HepG2 (cell line): ENCODE measurements around the gene ARPC1A. TPM values are rescaled to one million over a fixed set of nuclear protein-coding genes. Genes with fewer than 3 reads are reported as not detected.

Experiments used
- CBFB ChIP-seq: sonication (generic); formaldehyde crosslinking; IDR thresholded peaks from 2 replicates; pipeline ENCODE4 v1.4.0; 2020; ENCODE audit warnings: missing genetic modification reagents
- FOXO4 ChIP-seq: sonication (generic); formaldehyde crosslinking; conservative IDR thresholded peaks from 2 replicates; pipeline ENCODE4 v1.8.1; 2023; ENCODE audit warnings: missing genetic modification reagents
- KAT7 ChIP-seq: IDR thresholded peaks from 2 replicates; pipeline ENCODE4 v1.6.1; 2018; ENCODE audit warnings: borderline replicate concordance, missing compliant biosample characterization
- PAF1 ChIP-seq: IDR thresholded peaks from 2 replicates; pipeline ENCODE4 v1.6.1; 2016; ENCODE audit warnings: missing genetic modification reagents, missing compliant biosample characterization
- PBX3 ChIP-seq: sonication (generic); formaldehyde crosslinking; IDR thresholded peaks from 2 replicates; pipeline ENCODE4 v1.8.1; 2023; ENCODE audit warnings: missing genetic modification reagents, inconsistent platforms, borderline replicate concordance
- STAG1 ChIP-seq: sonication (generic); formaldehyde crosslinking; IDR thresholded peaks from 2 replicates; pipeline ENCODE4 v1.4.0; 2020; ENCODE audit warnings: missing genetic modification reagents
- TEAD2 ChIP-seq: sonication (generic); formaldehyde crosslinking; IDR thresholded peaks from 2 replicates; pipeline ENCODE4 v1.9.0; 2021; ENCODE audit warnings: missing genetic modification reagents
- TEAD3 ChIP-seq: optimal IDR thresholded peaks from 2 replicates; pipeline ENCODE3; 2016; ENCODE audit warnings: borderline replicate concordance
- TFE3 ChIP-seq: IDR thresholded peaks from 2 replicates; pipeline ENCODE4 v1.6.1; 2016
- TP53 ChIP-seq: sonication (generic); formaldehyde crosslinking; conservative IDR thresholded peaks from 2 replicates; pipeline ENCODE4 v1.4.0; 2020; ENCODE audit warnings: missing genetic modification reagents
- ZBTB7A ChIP-seq: sonication (generic); formaldehyde crosslinking; IDR thresholded peaks from 2 replicates; pipeline ENCODE4 v1.8.0; 2022; ENCODE audit warnings: mild to moderate bottlenecking, missing genetic modification reagents
- ZNF501 ChIP-seq: sonication (generic); formaldehyde crosslinking; IDR thresholded peaks from 2 replicates; pipeline ENCODE4 v1.5.1; 2020; ENCODE audit warnings: mild to moderate bottlenecking, moderate library complexity, missing genetic modification reagents
- ZNF670 ChIP-seq: sonication (generic); formaldehyde crosslinking; IDR thresholded peaks from 2 replicates; pipeline ENCODE4 v1.8.0; 2022; ENCODE audit warnings: mild to moderate bottlenecking, missing genetic modification reagents, borderline replicate concordance
- ZSCAN12 ChIP-seq: sonication (generic); formaldehyde crosslinking; IDR thresholded peaks from 2 replicates; pipeline ENCODE4 v1.9.0; 2021; ENCODE audit warnings: mild to moderate bottlenecking, missing genetic modification reagents
- ZSCAN9 ChIP-seq: IDR thresholded peaks from 2 replicates; pipeline ENCODE4 v1.6.1; 2016; ENCODE audit warnings: borderline replicate concordance
- polyA plus RNA-seq, 8 experiments: library from polyadenylated mRNA; depleted of rRNA in 3 of 8; stranded (reverse) in 7 of 8; unstranded in 1 of 8; fragments of >200 nt; fragmentation: Illumina TruSeq in 4 of 8; extraction: Trizol in 4 of 8; gene quantifications; 2 replicates each; pipeline versions ENCODE4 v1.2.1 to v1.2.3, GENCODE V29; 2011 to 2016; ENCODE audit warnings: low read depth in 4 of 8, missing spikeins in 1 of 8, mixed read lengths in 1 of 8; ENCODE audit not compliant: insufficient read depth in 1 of 8
- total RNA-seq, 5 experiments: library from RNA; depleted of rRNA; stranded (reverse); fragments of >200 nt; fragmentation: Illumina TruSeq; extraction: Trizol; gene quantifications; 2 replicates each; pipeline ENCODE4 v1.2.3, GENCODE V29; 2016; ENCODE audit warnings: low read depth in 1 of 5
- TF ChIP-seq, protein P1 (sequence below): sonication (generic); formaldehyde crosslinking; IDR thresholded peaks from 2 replicates; pipeline ENCODE4 v1.4.0; 2020; ENCODE audit warnings: mild to moderate bottlenecking, missing genetic modification reagents, borderline replicate concordance
- TF ChIP-seq, protein P2 (sequence below): sonication (generic); formaldehyde crosslinking; IDR thresholded peaks from 2 replicates; pipeline ENCODE4 v1.4.0; 2020; ENCODE audit warnings: missing genetic modification reagents, borderline replicate concordance
- TF ChIP-seq, protein P3 (sequence below): sonication (generic); formaldehyde crosslinking; IDR thresholded peaks from 2 replicates; pipeline ENCODE4 v1.4.0; 2020; ENCODE audit warnings: low read depth, mild to moderate bottlenecking, missing genetic modification reagents

ARPC1A gene
- total and polyA plus RNA-seq, 2 of the 13 experiments (the other 11 are each of a cell fraction or from before 2014, with no cell fraction given), result 44.3 to 88.5 TPM

DNA sequence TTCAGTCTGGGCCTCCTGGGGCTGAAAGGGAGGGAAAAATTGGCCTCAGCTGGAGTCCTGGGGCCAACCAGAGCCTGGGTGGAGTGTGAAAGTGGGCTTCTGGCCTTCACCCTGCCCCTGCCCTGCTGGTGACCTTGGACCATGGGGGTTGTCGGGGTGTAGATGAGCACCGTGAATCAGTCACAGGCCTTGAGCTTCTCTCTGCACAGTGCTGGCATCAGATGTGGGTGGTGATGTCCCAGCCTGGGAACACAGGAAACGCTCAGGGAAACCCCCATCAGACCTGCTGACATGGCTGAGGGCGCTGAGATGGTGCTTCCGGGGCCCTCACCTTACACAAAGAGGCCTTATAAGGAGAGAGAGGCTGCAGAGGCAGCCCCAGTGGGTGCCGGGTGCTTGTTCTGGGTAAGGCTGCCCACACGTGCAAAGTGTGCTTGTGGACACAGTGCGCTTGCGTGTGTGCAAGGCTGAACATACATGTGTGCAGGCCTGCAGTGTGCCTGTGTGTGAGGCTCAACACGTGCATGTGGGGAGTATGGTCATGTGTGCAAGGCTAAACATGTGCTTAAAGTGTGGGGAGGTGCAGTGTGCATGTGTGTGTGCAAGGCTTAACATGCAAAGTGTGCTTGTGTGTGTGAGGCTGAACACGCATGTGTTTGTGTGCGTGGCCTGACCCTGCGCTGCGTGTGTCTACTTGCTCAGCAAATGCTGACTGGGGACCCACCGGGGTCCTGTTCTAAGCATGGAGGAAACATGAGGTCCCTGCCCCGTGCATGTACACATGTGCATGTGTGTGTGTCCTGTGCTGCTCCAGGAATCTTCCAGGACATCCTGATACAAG lies 55.3 kb downstream of the ARPC1A start (continued):
- no peak for TF ChIP-seq PBX3 (CRISPR knock-in tag)
- TF ChIP-seq ZNF670, result no peak
- TF ChIP-seq TEAD2 (CRISPR knock-in tag), result no peak
- TF ChIP-seq FOXO4 (CRISPR knock-in tag), result no peak
- no peak for TF ChIP-seq ZSCAN9 (CRISPR knock-in tag)
- no peak for TF ChIP-seq CBFB (CRISPR knock-in tag)
- TF ChIP-seq, protein P1, sequence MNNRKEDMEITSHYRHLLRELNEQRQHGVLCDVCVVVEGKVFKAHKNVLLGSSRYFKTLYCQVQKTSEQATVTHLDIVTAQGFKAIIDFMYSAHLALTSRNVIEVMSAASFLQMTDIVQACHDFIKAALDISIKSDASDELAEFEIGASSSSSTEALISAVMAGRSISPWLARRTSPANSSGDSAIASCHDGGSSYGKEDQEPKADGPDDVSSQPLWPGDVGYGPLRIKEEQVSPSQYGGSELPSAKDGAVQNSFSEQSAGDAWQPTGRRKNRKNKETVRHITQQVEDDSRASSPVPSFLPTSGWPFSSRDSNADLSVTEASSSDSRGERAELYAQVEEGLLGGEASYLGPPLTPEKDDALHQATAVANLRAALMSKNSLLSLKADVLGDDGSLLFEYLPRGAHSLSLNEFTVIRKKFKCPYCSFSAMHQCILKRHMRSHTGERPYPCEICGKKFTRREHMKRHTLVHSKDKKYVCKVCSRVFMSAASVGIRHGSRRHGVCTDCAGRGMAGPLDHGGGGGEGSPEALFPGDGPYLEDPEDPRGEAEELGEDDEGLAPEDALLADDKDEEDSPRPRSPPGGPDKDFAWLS (CRISPR knock-in tag), result no peak
- no peak for TF ChIP-seq PAF1 (CRISPR knock-in tag)
- TF ChIP-seq, protein P2, sequence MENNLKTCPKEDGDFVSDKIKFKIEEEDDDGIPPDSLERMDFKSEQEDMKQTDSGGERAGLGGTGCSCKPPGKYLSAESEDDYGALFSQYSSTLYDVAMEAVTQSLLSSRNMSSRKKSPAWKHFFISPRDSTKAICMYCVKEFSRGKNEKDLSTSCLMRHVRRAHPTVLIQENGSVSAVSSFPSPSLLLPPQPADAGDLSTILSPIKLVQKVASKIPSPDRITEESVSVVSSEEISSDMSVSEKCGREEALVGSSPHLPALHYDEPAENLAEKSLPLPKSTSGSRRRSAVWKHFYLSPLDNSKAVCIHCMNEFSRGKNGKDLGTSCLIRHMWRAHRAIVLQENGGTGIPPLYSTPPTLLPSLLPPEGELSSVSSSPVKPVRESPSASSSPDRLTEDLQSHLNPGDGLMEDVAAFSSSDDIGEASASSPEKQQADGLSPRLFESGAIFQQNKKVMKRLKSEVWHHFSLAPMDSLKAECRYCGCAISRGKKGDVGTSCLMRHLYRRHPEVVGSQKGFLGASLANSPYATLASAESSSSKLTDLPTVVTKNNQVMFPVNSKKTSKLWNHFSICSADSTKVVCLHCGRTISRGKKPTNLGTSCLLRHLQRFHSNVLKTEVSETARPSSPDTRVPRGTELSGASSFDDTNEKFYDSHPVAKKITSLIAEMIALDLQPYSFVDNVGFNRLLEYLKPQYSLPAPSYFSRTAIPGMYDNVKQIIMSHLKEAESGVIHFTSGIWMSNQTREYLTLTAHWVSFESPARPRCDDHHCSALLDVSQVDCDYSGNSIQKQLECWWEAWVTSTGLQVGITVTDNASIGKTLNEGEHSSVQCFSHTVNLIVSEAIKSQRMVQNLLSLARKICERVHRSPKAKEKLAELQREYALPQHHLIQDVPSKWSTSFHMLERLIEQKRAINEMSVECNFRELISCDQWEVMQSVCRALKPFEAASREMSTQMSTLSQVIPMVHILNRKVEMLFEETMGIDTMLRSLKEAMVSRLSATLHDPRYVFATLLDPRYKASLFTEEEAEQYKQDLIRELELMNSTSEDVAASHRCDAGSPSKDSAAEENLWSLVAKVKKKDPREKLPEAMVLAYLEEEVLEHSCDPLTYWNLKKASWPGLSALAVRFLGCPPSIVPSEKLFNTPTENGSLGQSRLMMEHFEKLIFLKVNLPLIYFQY (CRISPR knock-in tag), result no peak
- no peak for TF ChIP-seq TFE3 (CRISPR knock-in tag)
- TF ChIP-seq ZSCAN12 (CRISPR knock-in tag), result no peak
- peak; percentile 16 for TF ChIP-seq TEAD3 (CRISPR knock-in tag)
- TF ChIP-seq, protein P3, sequence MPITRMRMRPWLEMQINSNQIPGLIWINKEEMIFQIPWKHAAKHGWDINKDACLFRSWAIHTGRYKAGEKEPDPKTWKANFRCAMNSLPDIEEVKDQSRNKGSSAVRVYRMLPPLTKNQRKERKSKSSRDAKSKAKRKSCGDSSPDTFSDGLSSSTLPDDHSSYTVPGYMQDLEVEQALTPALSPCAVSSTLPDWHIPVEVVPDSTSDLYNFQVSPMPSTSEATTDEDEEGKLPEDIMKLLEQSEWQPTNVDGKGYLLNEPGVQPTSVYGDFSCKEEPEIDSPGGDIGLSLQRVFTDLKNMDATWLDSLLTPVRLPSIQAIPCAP, result no peak
- TF ChIP-seq ZNF501 (CRISPR knock-in tag), result 0 out of 2 replicates have a peak, but pooled peaks have one; percentile 23
- no peak for TF ChIP-seq STAG1 (CRISPR knock-in tag)
- TF ChIP-seq KAT7, result no peak
- no peak for TF ChIP-seq TP53 (CRISPR knock-in tag)
- no peak; the same call in 1 of the 2 replicates for TF ChIP-seq ZBTB7A (CRISPR knock-in tag)
